22Rv1 (cell line): Measurements from ENCODE around the gene RIT2.

ENCODE experiments used
- H3K27ac ChIP-seq: fragments of 450-650 bp; 2 replicates; pipeline ENCODE4 v1.5.1; 2017
- CTCF ChIP-seq: fragments of 450-650 bp; IDR thresholded peaks from 2 replicates; pipeline ENCODE4 v1.5.1; 2017; ENCODE audit warnings: mild to moderate bottlenecking
- ZFX ChIP-seq: fragments of 450-650 bp; IDR thresholded peaks from 2 replicates; pipeline ENCODE4 v1.6.1; 2017; ENCODE audit warnings: antibody characterized with exemption, borderline replicate concordance

RIT2 gene

GRCh38 chr18:43115076-43115921, at the start of gene RIT2:
TSS of gene RIT2 (minus strand) at chr18:43115685.
- no peak within 1 kb of the TSS for H3K27ac ChIP-seq
- no peak for TF ChIP-seq CTCF
- TF ChIP-seq ZFX: no peak

GRCh38 chr18:43161528-43161927, 46.0 kb upstream of the RIT2 start:
- no peak for TF ChIP-seq CTCF
- TF ChIP-seq ZFX: no peak

GRCh38 chr18:43160509-43160908, 45.0 kb upstream of the RIT2 start:
- no peak for TF ChIP-seq ZFX
- TF ChIP-seq CTCF: no peak
- H3K27ac ChIP-seq: no peak overlapping the region

More at GRCh38 chr18:43161528-43161927, 46.0 kb upstream of the RIT2 start:
- H3K27ac ChIP-seq: no peak overlapping the region

GRCh38 chr18:43159926-43160325, 44.4 kb upstream of the RIT2 start:
- H3K27ac ChIP-seq: no peak overlapping the region
- TF ChIP-seq CTCF: no peak
- no peak for TF ChIP-seq ZFX

GRCh38 chr18:43159086-43159770, 43.7 kb upstream of the RIT2 start:
- no peak overlapping the region for H3K27ac ChIP-seq
- TF ChIP-seq CTCF (no peak), ZFX (no peak)

GRCh38 chr18:43158381-43158780, 42.9 kb upstream of the RIT2 start:
- no peak overlapping the region for H3K27ac ChIP-seq
- TF ChIP-seq CTCF (no peak), ZFX (no peak)

GRCh38 chr18:43155842-43156241, 40.4 kb upstream of the RIT2 start:
- TF ChIP-seq CTCF (no peak), ZFX (no peak)

More at GRCh38 chr18:43155842-43156241, 40.4 kb upstream of the RIT2 start:
- no peak overlapping the region for H3K27ac ChIP-seq
